ENCODE measurements around the gene HIC1.

Gene HIC1

DNA sequence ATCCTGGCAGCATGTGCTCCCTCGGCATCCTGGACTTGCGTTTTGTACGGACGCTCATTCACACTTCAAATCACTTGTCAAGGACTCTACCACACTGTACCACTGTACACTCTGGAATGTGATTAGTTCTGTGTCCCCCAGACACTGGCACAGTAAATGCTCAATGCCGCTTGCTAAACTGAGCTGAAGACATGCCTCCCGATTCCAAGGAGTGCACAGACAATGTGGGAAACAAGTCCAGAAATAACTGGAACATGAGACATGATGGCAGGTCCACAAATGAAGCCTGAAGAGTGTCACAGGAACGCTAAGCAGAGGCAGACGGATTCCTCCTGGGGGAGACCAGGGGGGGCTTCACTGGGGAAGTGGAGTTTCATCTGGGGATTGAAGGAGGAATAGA is 22.1 kb downstream of the HIC1 start:
- no peak for DNase-seq

DNA sequence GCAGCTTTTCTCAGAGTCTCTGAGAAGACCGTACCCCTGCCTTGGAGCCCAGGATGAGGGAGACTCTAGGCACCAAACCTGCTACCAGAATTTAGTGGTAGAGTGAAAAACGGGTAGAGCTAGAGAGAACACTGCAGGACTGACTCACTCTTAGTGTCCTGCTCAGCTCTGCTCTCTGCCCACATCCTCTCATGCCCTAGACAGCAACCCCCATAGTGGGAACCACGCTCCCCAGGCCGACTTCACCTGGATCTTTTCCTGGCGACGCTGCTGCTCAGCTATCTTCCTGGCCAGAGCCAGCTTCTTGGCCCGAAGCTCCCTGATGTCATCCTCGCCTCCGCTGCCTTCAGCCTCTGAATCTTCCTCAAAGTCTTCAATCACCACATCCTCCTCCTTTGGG is 26.7 kb downstream of the HIC1 start:
- peak; percentile 59 for DNase-seq

DNA sequence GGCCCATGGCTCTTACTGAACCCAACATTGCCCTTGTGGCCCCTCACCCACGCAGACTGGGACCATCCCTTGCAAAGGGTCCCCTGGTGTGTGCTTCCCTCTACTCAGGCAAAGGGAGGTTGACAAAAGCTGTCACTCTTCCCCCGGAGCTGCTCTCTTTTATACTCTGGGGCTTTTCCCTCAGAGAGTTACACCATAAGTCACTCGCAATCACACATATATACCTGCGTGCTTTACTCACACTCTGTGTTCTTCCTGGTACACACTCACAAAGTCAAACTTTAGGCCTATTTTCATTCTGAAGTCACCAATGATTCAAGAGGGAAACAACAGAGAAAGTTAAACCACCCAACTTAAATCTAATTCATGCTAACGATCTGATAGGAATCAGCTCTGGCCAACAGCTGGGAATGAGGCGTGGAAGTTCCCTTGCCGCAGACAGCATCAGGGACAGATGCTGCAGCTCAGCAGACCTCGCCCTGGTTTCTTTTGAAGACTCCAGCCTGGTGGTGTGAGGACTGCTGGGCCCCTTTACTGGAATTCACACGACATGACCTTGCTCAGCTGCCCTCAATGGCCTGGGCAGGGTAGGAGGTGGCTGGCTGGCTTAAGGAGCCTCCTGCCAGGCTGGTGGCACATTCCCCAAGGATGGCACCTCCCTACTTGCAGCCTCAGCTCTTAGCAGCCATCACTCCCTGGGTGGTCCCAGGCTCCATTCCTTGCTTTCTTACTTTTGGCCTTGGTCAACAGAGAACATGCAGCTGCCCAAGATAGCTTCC is 27.3 kb downstream of the HIC1 start:
- DNase-seq: peak; percentile 55

DNA sequence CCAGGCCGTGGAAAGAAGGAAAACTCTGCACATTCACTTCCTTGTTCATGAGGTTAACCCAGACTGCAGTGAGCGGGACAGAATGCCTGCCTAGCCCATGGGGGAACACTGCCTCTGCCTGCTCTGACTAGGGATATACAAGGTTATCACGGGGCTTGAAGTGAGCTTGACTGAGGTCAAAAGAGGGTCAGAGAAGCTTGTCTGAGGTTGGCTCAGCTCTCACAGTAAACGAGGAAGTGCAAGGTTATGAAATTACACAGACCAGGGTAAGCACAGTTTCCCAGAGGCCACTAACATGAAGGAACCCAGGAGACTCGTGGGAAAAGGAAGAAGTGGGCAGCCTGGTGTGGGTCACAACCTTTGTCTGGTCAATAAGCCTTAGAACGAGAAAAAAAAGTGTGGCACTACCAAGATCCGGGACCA is 28.7 kb downstream of the HIC1 start:
- DNase-seq: no peak

- DNase-seq: peak; percentile 92
These were observed 29.3 kb downstream of the HIC1 start for GRCh38 chr17:2084036-2084765.

- DNase-seq: peak; percentile 62
These were observed 30.1 kb downstream of the HIC1 start for GRCh38 chr17:2084766-2085647.

- peak; percentile 54 for DNase-seq
These were observed 30.7 kb downstream of the HIC1 start for GRCh38 chr17:2085648-2085949.

GRCh38 chr17:2086306-2086705 is 31.4 kb downstream of the HIC1 start:
- DNase-seq: no peak

DNA sequence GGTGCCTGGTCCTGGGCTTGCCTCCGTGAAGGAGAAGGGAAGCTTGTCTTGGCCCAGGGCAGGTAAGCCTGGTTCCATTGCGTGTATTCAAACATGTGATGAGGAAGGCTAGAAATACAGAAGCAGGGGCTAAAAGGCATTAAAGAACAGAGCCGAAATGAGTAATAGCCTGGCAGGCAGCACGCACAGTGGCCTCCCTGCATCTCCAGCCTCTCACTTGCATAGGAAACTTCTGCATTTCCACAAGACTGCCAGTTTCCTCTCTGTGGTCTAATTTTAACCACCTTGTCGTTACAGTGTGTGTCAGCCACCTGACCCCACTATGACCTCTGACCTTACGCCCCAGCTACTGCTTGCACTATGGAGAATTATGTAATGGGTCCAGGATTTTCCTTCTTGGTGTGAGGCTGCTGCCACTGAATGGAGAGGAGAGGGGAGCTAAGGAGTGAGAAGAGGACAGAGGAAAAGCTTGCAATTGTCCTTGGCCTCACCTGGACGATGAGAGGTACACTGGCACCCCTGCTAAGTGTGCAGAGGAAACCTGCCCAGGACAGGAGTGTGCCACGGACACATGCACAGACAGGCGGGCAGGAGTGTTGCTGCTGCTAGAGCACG is 32.8 kb downstream of the HIC1 start:
- no peak for DNase-seq

DNA sequence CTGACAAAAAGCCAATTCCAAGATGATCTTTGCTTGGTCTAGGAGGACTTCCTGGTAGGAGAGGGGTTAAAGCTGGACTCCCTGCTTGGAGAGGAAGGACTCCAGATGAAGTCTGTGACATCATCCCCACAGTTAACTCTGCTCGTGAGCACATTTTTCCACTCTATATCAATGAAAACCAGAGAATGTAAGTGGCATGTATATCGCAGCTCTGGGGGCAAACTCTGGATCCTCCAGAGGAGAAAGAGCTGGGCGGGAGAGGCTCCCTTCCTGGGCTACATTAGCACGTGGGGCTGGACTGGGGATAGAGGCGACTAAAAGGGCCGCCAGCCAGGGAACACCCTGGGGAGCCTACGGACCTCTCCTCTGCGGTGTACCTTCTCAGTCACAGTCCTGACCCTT is 34.1 kb downstream of the HIC1 start:
- DNase-seq: no peak

- DNase-seq: no peak
These were observed 35.3 kb downstream of the HIC1 start for GRCh38 chr17:2090210-2090641.

GRCh38 chr17:2090804-2091534 is 36.1 kb downstream of the HIC1 start:
- DNase-seq: peak; percentile 95

GRCh38 chr17:2092253-2092652 is 37.4 kb downstream of the HIC1 start:
- DNase-seq: no peak

DNA sequence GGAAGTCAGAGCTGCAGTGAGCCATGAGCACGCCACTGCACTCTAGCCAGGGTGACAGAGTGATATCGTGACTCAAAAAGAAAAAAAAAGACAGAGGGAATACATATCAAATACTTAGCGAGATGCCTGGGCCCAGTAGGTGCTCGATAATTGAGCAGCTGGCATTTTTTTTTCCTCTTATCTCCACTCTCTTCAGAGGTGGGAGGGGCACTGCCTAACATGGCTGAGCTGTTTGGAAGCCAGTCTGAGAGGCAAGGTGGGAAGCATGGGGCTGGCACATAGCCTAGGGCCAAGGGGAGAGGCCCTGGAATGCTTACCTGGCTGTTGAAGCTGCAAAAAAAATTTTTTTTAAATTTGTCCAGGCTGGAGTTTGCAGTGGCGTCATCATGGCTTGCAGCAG is 38.4 kb downstream of the HIC1 start:
- no peak for DNase-seq

- peak; percentile 83 for DNase-seq
These were observed 40.1 kb downstream of the HIC1 start for GRCh38 chr17:2094891-2095535.

- DNase-seq: no peak
These were observed 40.6 kb downstream of the HIC1 start for GRCh38 chr17:2095536-2095910.

DNA sequence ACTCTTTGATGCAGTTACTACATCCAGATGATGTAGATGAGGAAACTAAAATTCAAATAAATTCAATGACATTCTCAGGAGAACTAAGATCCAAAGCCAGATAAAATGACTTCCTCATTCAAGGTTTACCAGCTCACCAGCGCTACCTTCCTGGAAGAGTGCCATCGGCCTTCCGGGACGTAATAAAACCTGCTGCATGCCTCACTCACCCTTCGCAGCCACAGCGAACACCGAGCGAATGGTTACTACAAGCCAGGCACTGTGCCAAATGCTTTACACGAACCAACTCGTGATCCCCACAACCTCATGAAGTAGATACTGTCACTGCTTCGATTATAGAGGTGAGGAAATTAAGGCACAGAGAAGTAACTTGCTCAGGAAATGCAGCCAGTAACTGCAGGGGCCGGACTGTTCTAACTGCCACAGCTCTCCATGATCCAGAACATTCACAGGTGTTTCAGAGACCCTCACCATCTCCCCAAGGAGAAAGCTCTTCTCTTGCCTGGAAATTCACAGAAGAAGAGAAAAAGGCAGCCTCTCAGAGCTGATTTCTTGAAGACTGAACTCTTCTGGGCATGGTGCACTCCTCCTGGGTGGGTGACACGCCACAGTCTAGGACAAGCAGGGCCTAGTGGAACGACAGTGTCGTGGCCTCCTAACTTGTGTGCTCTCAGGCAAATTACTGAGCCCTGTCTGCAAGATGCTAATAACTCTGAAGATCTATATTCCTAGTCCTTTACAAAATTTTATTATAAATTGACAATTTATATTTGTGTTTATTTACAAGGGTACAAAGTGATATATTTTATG is 46.8 kb downstream of the HIC1 start:
- no peak for DNase-seq

DNA sequence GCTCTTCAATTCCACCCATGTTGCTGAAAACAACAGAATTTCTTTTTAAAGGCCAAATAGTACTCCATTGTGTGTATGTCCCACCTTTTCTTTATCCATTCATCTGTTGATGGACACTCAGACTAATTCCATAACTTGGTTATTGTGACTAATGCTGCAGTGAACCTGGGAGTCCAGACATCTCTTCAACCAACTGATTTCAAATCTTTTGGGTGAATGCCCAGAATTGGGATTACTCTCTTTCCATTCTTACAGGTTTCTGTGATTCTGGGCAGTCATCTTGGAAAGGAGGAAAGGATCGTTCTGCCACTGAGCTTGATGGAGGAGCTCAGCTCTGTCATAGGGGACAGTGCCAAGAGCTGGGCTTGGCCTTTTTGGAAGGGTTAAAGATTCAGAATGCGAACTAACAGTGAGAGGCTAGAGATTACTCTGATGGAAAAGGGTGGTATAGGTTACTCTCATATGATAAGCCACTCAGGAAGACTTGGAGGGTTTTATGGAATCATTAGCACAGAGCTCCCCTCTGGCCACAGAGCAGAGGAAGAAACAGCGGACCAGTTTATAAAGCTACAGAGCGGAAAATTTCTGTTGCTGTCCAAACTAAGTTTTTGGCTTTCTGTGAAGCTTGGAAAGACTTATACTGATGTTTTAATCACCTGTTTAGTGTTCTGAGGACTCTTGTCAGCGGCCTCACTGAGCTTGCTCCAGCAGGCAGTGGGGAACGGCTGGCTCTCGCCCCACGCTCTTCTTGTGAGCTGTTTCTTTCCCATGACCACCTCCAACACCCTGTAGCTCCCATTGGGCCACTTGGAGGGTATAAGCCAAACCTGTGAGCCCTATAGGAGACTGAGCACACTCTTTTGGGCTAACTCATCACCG is 48.3 kb downstream of the HIC1 start:
- no peak for DNase-seq

- DNase-seq: no peak
These were observed 50.8 kb downstream of the HIC1 start for GRCh38 chr17:2105663-2106062.

All from islet precursor cell (in vitro differentiated cells).